NB4 (cell line): ENCODE results near the gene OR2T27.

Source experiments
- MYC ChIP-seq: IDR thresholded peaks from 2 replicates; pipeline ENCODE4 v1.6.1; 2011; ENCODE audit warnings: low read depth, low read length
- POLR2A ChIP-seq: IDR thresholded peaks from 2 replicates; pipeline ENCODE4 v1.6.1; 2011; ENCODE audit warnings: mild to moderate bottlenecking; ENCODE audit not compliant: insufficient read length; ENCODE audit errors: extremely low read depth
- TF ChIP-seq, protein P1 (sequence below): IDR thresholded peaks from one replicate; pipeline ENCODE4 v1.5.1; 2012; ENCODE audit warnings: low read depth, low read length
- TF ChIP-seq, protein P2 (sequence below): IDR thresholded peaks from 2 replicates; pipeline ENCODE4 v1.6.1; 2011; ENCODE audit warnings: low read depth, low read length

DNA sequence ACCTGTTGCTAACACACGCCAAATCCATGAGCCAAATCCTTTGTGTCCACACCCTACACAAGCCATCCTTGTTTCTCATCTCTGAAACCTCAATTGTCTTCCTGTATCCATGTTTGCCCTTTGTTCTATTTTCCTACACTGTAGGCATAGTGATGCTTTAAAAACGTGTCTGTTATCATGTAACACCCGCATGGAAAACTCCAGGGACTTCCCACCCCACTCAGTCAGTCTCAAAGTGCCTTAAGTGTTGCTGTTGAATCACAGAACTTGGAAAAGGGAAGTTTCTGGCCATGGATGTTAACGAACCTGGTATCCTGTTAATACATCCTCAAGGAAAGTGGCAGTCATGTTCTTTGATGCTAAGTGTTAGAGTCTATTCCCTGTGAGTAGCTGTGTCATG lies 30.2 kb downstream of the OR2T27 start:
- TF ChIP-seq, protein P1, sequence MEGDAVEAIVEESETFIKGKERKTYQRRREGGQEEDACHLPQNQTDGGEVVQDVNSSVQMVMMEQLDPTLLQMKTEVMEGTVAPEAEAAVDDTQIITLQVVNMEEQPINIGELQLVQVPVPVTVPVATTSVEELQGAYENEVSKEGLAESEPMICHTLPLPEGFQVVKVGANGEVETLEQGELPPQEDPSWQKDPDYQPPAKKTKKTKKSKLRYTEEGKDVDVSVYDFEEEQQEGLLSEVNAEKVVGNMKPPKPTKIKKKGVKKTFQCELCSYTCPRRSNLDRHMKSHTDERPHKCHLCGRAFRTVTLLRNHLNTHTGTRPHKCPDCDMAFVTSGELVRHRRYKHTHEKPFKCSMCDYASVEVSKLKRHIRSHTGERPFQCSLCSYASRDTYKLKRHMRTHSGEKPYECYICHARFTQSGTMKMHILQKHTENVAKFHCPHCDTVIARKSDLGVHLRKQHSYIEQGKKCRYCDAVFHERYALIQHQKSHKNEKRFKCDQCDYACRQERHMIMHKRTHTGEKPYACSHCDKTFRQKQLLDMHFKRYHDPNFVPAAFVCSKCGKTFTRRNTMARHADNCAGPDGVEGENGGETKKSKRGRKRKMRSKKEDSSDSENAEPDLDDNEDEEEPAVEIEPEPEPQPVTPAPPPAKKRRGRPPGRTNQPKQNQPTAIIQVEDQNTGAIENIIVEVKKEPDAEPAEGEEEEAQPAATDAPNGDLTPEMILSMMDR, result no peak
- TF ChIP-seq POLR2A, result no peak
- TF ChIP-seq, protein P2, sequence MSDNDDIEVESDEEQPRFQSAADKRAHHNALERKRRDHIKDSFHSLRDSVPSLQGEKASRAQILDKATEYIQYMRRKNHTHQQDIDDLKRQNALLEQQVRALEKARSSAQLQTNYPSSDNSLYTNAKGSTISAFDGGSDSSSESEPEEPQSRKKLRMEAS, result no peak
- no peak for TF ChIP-seq MYC
